A673 (cell line): ENCODE data around the gene TAMALIN.

Experiments
- CTCF ChIP-seq: fragments of 300-800, 200-600 bp; sonication (generic); conservative IDR thresholded peaks from 2 replicates; pipeline ENCODE4 v1.5.1; 2017; ENCODE audit warnings: low read depth, mild to moderate bottlenecking, antibody characterized with exemption, low read length, moderate library complexity, mixed read lengths
- EZH2 ChIP-seq: fragments of 200-600 bp; sonication (generic); IDR thresholded peaks from 2 replicates; pipeline ENCODE4 v1.6.1; 2017; ENCODE audit warnings: borderline replicate concordance, low read depth, mild to moderate bottlenecking, mixed read lengths, antibody characterized with exemption, low read length; ENCODE audit not compliant: poor library complexity, severe bottlenecking

GRCh38 chr12:52053536-52054209, 46.9 kb downstream of the TAMALIN start:
- TF ChIP-seq EZH2 = no peak
- TF ChIP-seq CTCF = no peak
